Endothelial cell of umbilical vein (primary cell): ENCODE data around the gene CERS5. TPM values are rescaled to one million over a fixed set of nuclear protein-coding genes. Genes with fewer than 3 reads are reported as not detected.

ENCODE experiments used
- BruUV-seq: library from RNA; stranded (reverse); fragments of 400-500 nt; replicated peaks from 2 replicates; lab custom pipeline; 2021; lab: Mats Ljungman, UMichigan
- CTCF ChIA-PET: fragments of 300-600, 350-600 bp; sonication (Branson Sonifier 250); formaldehyde crosslinking; loops from one replicate; lab custom pipeline; 2021; ENCODE audit warnings: antibody characterized with exemption, inconsistent platforms; lab: Charles Lee
- POLR2A ChIA-PET: fragments of 300-600, 350-600 bp; sonication (Branson Sonifier 250); formaldehyde crosslinking; loops from one replicate; lab custom pipeline; 2021; ENCODE audit warnings: antibody characterized with exemption, inconsistent platforms; lab: Charles Lee
- DNase-seq: peaks from one replicate; pipeline ENCODE4 v3.0.0-alpha.2; 2011; ENCODE audit warnings: low read depth, low spot score
- FAIRE-seq: peaks from 2 replicates; lab custom pipeline; 2011; peaks lifted over from hg19 to GRCh38; lab: Jason Lieb, UNC
- H2AFZ ChIP-seq: 2 replicates; pipeline ENCODE4 v1.6.0; 2012; ENCODE audit warnings: low read depth, low read length, control low read depth, inconsistent platforms
- H3K27ac ChIP-seq: 2 replicates; pipeline ENCODE4 v1.5.1; 2011; ENCODE audit warnings: low read depth, mild to moderate bottlenecking, control low read depth, low read length, moderate library complexity; ENCODE audit not compliant: insufficient read depth
- H3K27me3 ChIP-seq, 2 experiments: 2 replicates each; pipeline versions ENCODE4 v1.6.0 to v1.6.1; 2011; ENCODE audit warnings: low read length in 2 of 2, mixed read lengths in 1 of 2; ENCODE audit not compliant: control insufficient read depth in 2 of 2, insufficient read depth in 2 of 2
- H3K36me3 ChIP-seq, 2 experiments: 2 replicates in 1 of 2; 3 replicates in 1 of 2; pipeline ENCODE4 v1.5.1; 2011; ENCODE audit warnings: low read length in 2 of 2, mild to moderate bottlenecking in 1 of 2, moderate library complexity in 1 of 2; ENCODE audit not compliant: control insufficient read depth in 2 of 2, insufficient read depth in 2 of 2; ENCODE audit errors: extremely low read depth in 1 of 2
- H3K4me1 ChIP-seq: 3 replicates; pipeline ENCODE4 v1.5.1; 2011; ENCODE audit warnings: mild to moderate bottlenecking, low read length; ENCODE audit not compliant: control insufficient read depth, insufficient read depth; ENCODE audit errors: extremely low read depth
- H3K4me2 ChIP-seq: 2 replicates; pipeline ENCODE4 v1.6.1; 2011; ENCODE audit warnings: low read length, control low read depth, mixed read lengths; ENCODE audit not compliant: insufficient read depth
- H3K4me3 ChIP-seq, 3 experiments: fragments of 200-600 bp in 1 of 3; sonication (generic), shearing (Covaris generic) in 1 of 3; replicated peaks in 1 of 3; 2 replicates each; pipeline ENCODE4 v1.5.1; 2011 to 2016; ENCODE audit warnings: control low read depth in 3 of 3, low read length in 3 of 3, mild to moderate bottlenecking in 2 of 3, inconsistent platforms in 1 of 3, low read depth in 1 of 3, moderate library complexity in 1 of 3; ENCODE audit not compliant: insufficient read depth in 1 of 3
- H3K79me2 ChIP-seq: 2 replicates; pipeline ENCODE4 v1.6.0; 2012; ENCODE audit warnings: low read length, inconsistent platforms; ENCODE audit not compliant: control insufficient read depth, insufficient read depth
- H3K9ac ChIP-seq: replicated peaks from 2 replicates; pipeline ENCODE3; 2011; ENCODE audit warnings: low read length, control low read depth; ENCODE audit not compliant: insufficient read depth; ENCODE audit errors: extremely low read depth
- H3K9me1 ChIP-seq: replicated peaks from 3 replicates; pipeline ENCODE4 v1.6.0; 2011; ENCODE audit warnings: mild to moderate bottlenecking, low read length; ENCODE audit not compliant: control insufficient read depth, insufficient read depth; ENCODE audit errors: extremely low read depth
- H3K9me3 ChIP-seq: replicated peaks from 2 replicates; pipeline ENCODE4 v1.5.1; 2012; ENCODE audit warnings: low read length, inconsistent platforms; ENCODE audit not compliant: control insufficient read depth, insufficient read depth
- H4K20me1 ChIP-seq: replicated peaks from 2 replicates; pipeline ENCODE3; 2011; ENCODE audit warnings: mild to moderate bottlenecking, low read length; ENCODE audit not compliant: control insufficient read depth, insufficient read depth; ENCODE audit errors: extremely low read depth
- EZH2 ChIP-seq: IDR thresholded peaks from 2 replicates; pipeline ENCODE4 v1.6.1; 2012; ENCODE audit warnings: borderline replicate concordance, low read depth, mild to moderate bottlenecking, moderate library complexity, low read length, inconsistent platforms; ENCODE audit not compliant: severe bottlenecking
- FOS ChIP-seq: IDR thresholded peaks from 2 replicates; pipeline ENCODE4 v1.6.1; 2011; ENCODE audit warnings: mild to moderate bottlenecking, low read length, moderate library complexity, borderline replicate concordance; ENCODE audit not compliant: insufficient read depth
- GATA2 ChIP-seq: IDR thresholded peaks from 2 replicates; pipeline ENCODE4 v1.7.0; 2011; ENCODE audit warnings: low read depth, mild to moderate bottlenecking, moderate library complexity, mixed read lengths, low read length; ENCODE audit not compliant: insufficient read length, insufficient read depth
- JUN ChIP-seq: IDR thresholded peaks from 2 replicates; pipeline ENCODE4 v1.6.1; 2011; ENCODE audit warnings: borderline replicate concordance, low read depth; ENCODE audit not compliant: insufficient read length, insufficient read depth
- MYC ChIP-seq: IDR thresholded peaks from one replicate; pipeline ENCODE4 v1.6.1; 2011; ENCODE audit warnings: mild to moderate bottlenecking, low read depth, low read length
- POLR2A ChIP-seq: IDR thresholded peaks from 2 replicates; pipeline ENCODE4 v1.6.1; 2012; ENCODE audit warnings: low read depth, mild to moderate bottlenecking, control low read depth, low read length
- POLR2AphosphoS5 ChIP-seq: IDR thresholded peaks from 2 replicates; pipeline ENCODE4 v1.6.1; 2012; ENCODE audit warnings: low read depth, mild to moderate bottlenecking, control low read depth, low read length, moderate library complexity; ENCODE audit not compliant: insufficient read depth
- dilution Hi-C: fragments of 300-500 bp; cut with MboI; formaldehyde crosslinking; loops from one replicate; pipeline ENCODE4 v1.15.0; 2019; ENCODE audit warnings: low sequenced_read_pairs; ENCODE audit not compliant: extremely low pct_ligation_motif_present
- intact Hi-C: fragments of 100-400 bp; cut with micrococcal nuclease; formaldehyde crosslinking; loops from one replicate; pipeline ENCODE4 v1.10.0; 2022
- polyA plus RNA-seq, 4 experiments: library from polyadenylated mRNA; depleted of rRNA in 3 of 4; stranded (reverse) in 3 of 4; unstranded in 1 of 4; fragments of >200 nt; gene quantifications; 2 replicates each; pipeline versions ENCODE4 v1.2.1 to v1.2.3, GENCODE V29; 2011 to 2012; ENCODE audit warnings: missing spikeins in 1 of 4
- total RNA-seq: library from RNA; stranded (reverse); gene quantifications from 2 replicates; pipeline ENCODE4 v1.2.3, GENCODE V29; 2021
- TF ChIP-seq, protein P1 (sequence below): IDR thresholded peaks from 2 replicates; pipeline ENCODE4 v1.6.1; 2011; ENCODE audit not compliant: insufficient read depth, insufficient read length
- TF ChIP-seq, protein P2 (sequence below), 2 donors: IDR thresholded peaks; 1 replicate in 1 of 2; 2 replicates in 1 of 2; pipeline ENCODE4 v1.5.1; 2011; ENCODE audit warnings: low read length in 2 of 2, mild to moderate bottlenecking in 2 of 2, moderate library complexity in 2 of 2, control low read depth in 1 of 2, inconsistent platforms in 1 of 2, low read depth in 1 of 2; ENCODE audit not compliant: insufficient read depth in 1 of 2; ENCODE audit errors: extremely low read depth in 1 of 2

The CERS5 gene
- total and polyA plus RNA-seq, 2 donors (not counting 3 experiments of a cell fraction or from before 2014, with no cell fraction given): 60.4 to 108 TPM

DNA sequence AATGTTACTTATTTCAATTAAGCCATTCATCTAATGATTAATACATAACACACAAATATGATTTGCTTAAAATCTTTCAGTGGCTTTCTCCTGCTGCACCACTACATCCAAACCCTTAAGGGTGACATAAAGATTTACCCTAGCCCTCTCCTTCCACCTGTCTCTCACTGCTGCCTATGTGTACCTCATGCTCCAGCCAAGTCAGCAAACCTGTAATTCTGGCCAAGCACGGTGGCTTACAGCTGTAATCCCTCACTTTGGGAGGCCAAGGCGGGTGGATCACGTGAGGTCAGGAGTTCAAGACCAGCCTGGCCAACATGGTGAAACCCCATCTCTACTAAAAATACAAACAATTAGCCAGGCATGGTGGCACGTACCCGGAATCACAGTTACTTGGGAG lies 31.7 kb upstream of the CERS5 start:
- POLR2A ChIA-PET: no interaction called here
- no peaks in the 10 kb centered on the region for H3K9me1 ChIP-seq
- DNase-seq (no peak), FAIRE-seq (no peak)
- CTCF ChIA-PET: interaction anchor here (1.3 kb wide), 1 partner anchor 11 kb away, joined by 3 read pairs; no protein-coding TSS in a partner anchor
- no peaks in the 10 kb centered on the region for H3K27me3 ChIP-seq
- H3K27ac ChIP-seq: no peak overlapping the region
- no peak overlapping the region for H3K9ac ChIP-seq
- H3K79me2 ChIP-seq: peaks cover 4% of the 10 kb centered on the region
- peaks cover 46% of the 10 kb centered on the region for H3K4me1 ChIP-seq
- intact Hi-C loops (no loop called here), dilution Hi-C loops (no loop called here)
- no peak overlapping the region for H3K4me3 ChIP-seq
- no peaks in the 10 kb centered on the region for H3K9me3 ChIP-seq
- no TSS peak for BruUV-seq
- H2AFZ ChIP-seq: no peak overlapping the region
- TF ChIP-seq, protein P1, sequence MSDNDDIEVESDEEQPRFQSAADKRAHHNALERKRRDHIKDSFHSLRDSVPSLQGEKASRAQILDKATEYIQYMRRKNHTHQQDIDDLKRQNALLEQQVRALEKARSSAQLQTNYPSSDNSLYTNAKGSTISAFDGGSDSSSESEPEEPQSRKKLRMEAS: no peak
- TF ChIP-seq POLR2AphosphoS5 (no peak), EZH2 (no peak), JUN (no peak), MYC (no peak)
- peaks cover 5 to 19% of the 10 kb centered on the region in 2 experiments for H3K36me3 ChIP-seq
- H4K20me1 ChIP-seq: no peaks in the 10 kb centered on the region
- H3K4me2 ChIP-seq: no peak overlapping the region

GRCh38 chr12:50197297-50197727 lies 30.1 kb upstream of the CERS5 start:
- Histone ChIP-seq H3K9me1 (no peaks in the 10 kb centered on the region), H2AFZ (no peak overlapping the region), H3K27ac (peak overlapping the region; percentile 60), H3K4me3 (no peak overlapping the region), H3K4me2 (peak overlapping the region; percentile 50), H3K36me3 (peaks cover 5 to 17% of the 10 kb centered on the region in 2 experiments), H3K4me1 (peaks cover 39% of the 10 kb centered on the region), H3K27me3 (no peaks in the 10 kb centered on the region), H4K20me1 (no peaks in the 10 kb centered on the region), H3K9me3 (no peaks in the 10 kb centered on the region), H3K79me2 (peaks cover 4% of the 10 kb centered on the region), H3K9ac (no peak overlapping the region)
- DNase-seq (peak; percentile 48), FAIRE-seq (peak; percentile 28)
- ChIA-PET CTCF (interaction anchor here (0.6 to 2.2 kb wide), 5 partner anchors 11 to 117 kb away, joined by 3 to 11 read pairs (median 4); partner anchors contain the start of gene CERS5), POLR2A (interaction anchor here (0.7 to 1.0 kb wide), 2 partner anchors 12 to 30 kb away, joined by 3 read pairs; partner anchors contain the start of gene CERS5)
- TF ChIP-seq EZH2 (no peak), POLR2A (no peak), GATA2 (no peak), JUN (no peak), FOS (no peak), POLR2AphosphoS5 (no peak), MYC (no peak)
- TF ChIP-seq, protein P2, sequence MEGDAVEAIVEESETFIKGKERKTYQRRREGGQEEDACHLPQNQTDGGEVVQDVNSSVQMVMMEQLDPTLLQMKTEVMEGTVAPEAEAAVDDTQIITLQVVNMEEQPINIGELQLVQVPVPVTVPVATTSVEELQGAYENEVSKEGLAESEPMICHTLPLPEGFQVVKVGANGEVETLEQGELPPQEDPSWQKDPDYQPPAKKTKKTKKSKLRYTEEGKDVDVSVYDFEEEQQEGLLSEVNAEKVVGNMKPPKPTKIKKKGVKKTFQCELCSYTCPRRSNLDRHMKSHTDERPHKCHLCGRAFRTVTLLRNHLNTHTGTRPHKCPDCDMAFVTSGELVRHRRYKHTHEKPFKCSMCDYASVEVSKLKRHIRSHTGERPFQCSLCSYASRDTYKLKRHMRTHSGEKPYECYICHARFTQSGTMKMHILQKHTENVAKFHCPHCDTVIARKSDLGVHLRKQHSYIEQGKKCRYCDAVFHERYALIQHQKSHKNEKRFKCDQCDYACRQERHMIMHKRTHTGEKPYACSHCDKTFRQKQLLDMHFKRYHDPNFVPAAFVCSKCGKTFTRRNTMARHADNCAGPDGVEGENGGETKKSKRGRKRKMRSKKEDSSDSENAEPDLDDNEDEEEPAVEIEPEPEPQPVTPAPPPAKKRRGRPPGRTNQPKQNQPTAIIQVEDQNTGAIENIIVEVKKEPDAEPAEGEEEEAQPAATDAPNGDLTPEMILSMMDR (IDR thresholded peaks at IDR 0.05; ENCODE audit: extremely low read depth in 1 of 2, insufficient read depth in 1 of 2, low read depth in 1 of 2, low read length in 2 of 2): no peak
- TF ChIP-seq, protein P1: no peak
- dilution Hi-C loops: no loop called here
- intact Hi-C loops: loop anchor here (1.0 kb wide), 1 partner anchor 86 kb away; the partner anchor contains the start of gene LIMA1
- no TSS peak for BruUV-seq
